GM23248 (cell line): Measurements from ENCODE around the gene TMEM161B. TPM values are rescaled to one million over a fixed set of nuclear protein-coding genes. Genes with fewer than 3 reads are reported as not detected.
"Not testable (repeated sequence)": the region's sequence is repeated elsewhere in the genome, so short reads cannot be mapped to it uniquely, and the experiment has no call there.

Experiments
- DNase-seq: peaks from one replicate; pipeline ENCODE4 v3.0.0-alpha.2; 2015
- H2AFZ ChIP-seq: fragments of 200-600 bp; sonication (generic); 2 replicates; pipeline ENCODE4 v1.6.1; 2016; ENCODE audit warnings: antibody characterized with exemption
- H3F3A ChIP-seq: fragments of 200-600 bp; sonication (generic); 2 replicates; pipeline ENCODE4 v1.6.1; 2016; ENCODE audit warnings: mild to moderate bottlenecking, antibody characterized with exemption, mixed run types; ENCODE audit not compliant: insufficient read depth
- H3K27ac ChIP-seq: fragments of 200-600 bp; sonication (generic); 2 replicates; pipeline ENCODE4 v1.5.1; 2016; ENCODE audit warnings: mild to moderate bottlenecking
- H3K27me3 ChIP-seq: fragments of 200-600 bp; sonication (generic); replicated peaks from 2 replicates; pipeline ENCODE4 v1.6.1; 2016; ENCODE audit warnings: mild to moderate bottlenecking; ENCODE audit not compliant: insufficient read depth
- H3K36me3 ChIP-seq: fragments of 200-600 bp; sonication (generic); 2 replicates; pipeline ENCODE4 v1.6.1; 2016; ENCODE audit warnings: low read depth, mild to moderate bottlenecking
- H3K4me1 ChIP-seq: fragments of 200-600 bp; sonication (generic); 2 replicates; pipeline ENCODE4 v1.6.1; 2016; ENCODE audit warnings: mild to moderate bottlenecking; ENCODE audit not compliant: insufficient read depth
- H3K4me2 ChIP-seq: fragments of 200-600 bp; sonication (generic); one replicate; pipeline ENCODE4 v1.6.1; 2016; ENCODE audit warnings: mild to moderate bottlenecking; ENCODE audit not compliant: unreplicated experiment
- H3K4me3 ChIP-seq: fragments of 200-600 bp; sonication (generic); 2 replicates; pipeline ENCODE4 v1.5.1; 2016; ENCODE audit warnings: mild to moderate bottlenecking
- H3K79me2 ChIP-seq: fragments of 200-600 bp; sonication (generic); 2 replicates; pipeline ENCODE4 v1.6.1; 2016; ENCODE audit warnings: mild to moderate bottlenecking; ENCODE audit not compliant: insufficient read depth
- H3K9ac ChIP-seq: fragments of 200-600 bp; sonication (generic); 2 replicates; pipeline ENCODE4 v1.6.1; 2016; ENCODE audit warnings: mild to moderate bottlenecking
- H3K9me2 ChIP-seq: fragments of 200-600 bp; sonication (generic); 2 replicates; pipeline ENCODE4 v1.6.1; 2016; ENCODE audit warnings: mixed run types, mild to moderate bottlenecking, moderate library complexity; ENCODE audit not compliant: insufficient read depth
- H3K9me3 ChIP-seq: fragments of 200-600 bp; sonication (generic); one replicate; pipeline ENCODE4 v1.6.1; 2017; ENCODE audit warnings: low read depth
- H4K20me1 ChIP-seq: fragments of 200-600 bp; sonication (generic); 2 replicates; pipeline ENCODE4 v1.6.0; 2016; ENCODE audit not compliant: insufficient read depth
- EZH2 ChIP-seq: fragments of 200-600 bp; sonication (generic); IDR thresholded peaks from 2 replicates; pipeline ENCODE4 v1.6.1; 2018; ENCODE audit warnings: antibody characterized with exemption, mild to moderate bottlenecking; ENCODE audit not compliant: insufficient read depth, poor library complexity, severe bottlenecking
- EZH2phosphoT487 ChIP-seq: fragments of 200-600 bp; sonication (generic); IDR thresholded peaks from 2 replicates; pipeline ENCODE4 v1.6.1; 2018; ENCODE audit warnings: antibody characterized with exemption, moderate library complexity, mild to moderate bottlenecking, low read depth; ENCODE audit not compliant: insufficient read depth
- WGBS, 2 experiments: methylation state at CpG; one replicate each; pipeline ENCODE4 v1.1.6; 2015 to 2017; ENCODE audit warnings: low lambda C conversion rate in 2 of 2, low coverage in 1 of 2; ENCODE audit errors: missing lambda C conversion rate in 2 of 2; 5-methylcytosine and 5-hydroxymethylcytosine counted together
- in situ Hi-C: fragments of 300-500 bp; cut with MboI; formaldehyde crosslinking; loops from 2 replicates; pipeline ENCODE4 v1.15.0; 2020
- polyA plus RNA-seq: library from polyadenylated mRNA; unstranded; fragments of >200 nt; fragmentation: Nextera tagmentation; extraction: Ambion mirVana; gene quantifications from 2 replicates; pipeline ENCODE4 v1.2.1, GENCODE V29; 2016
- total RNA-seq: library from RNA; depleted of rRNA; stranded (reverse); fragments of >200 nt; shearing (Covaris generic); gene quantifications from 2 replicates; pipeline ENCODE4 v1.2.3, GENCODE V29; 2014

TMEM161B gene
- total and polyA plus RNA-seq, 2 experiments from 2014 or later = 6.0 to 9.4 TPM

- Histone ChIP-seq H3K4me1 (no peaks in the 10 kb centered on the region), H3K27me3 (no peaks in the 10 kb centered on the region), H4K20me1 (no peaks in the 10 kb centered on the region), H3K9ac (no peak overlapping the region), H3K9me2 (no peaks in the 10 kb centered on the region), H3K4me2 (no peak overlapping the region), H3F3A (no peaks in the 10 kb centered on the region), H2AFZ (no peak overlapping the region), H3K36me3 (peaks cover 18% of the 10 kb centered on the region), H3K9me3 (no peaks in the 10 kb centered on the region), H3K79me2 (no peaks in the 10 kb centered on the region), H3K27ac (no peak overlapping the region), H3K4me3 (no peak overlapping the region)
- TF ChIP-seq EZH2 (no peak), EZH2phosphoT487 (no peak)
- WGBS, 2 experiments = 83 to 90% methylated on average over 5 of the region's 5 CpGs
- no peak for DNase-seq
- in situ Hi-C loops = no loop called here
These were observed 64.5 kb downstream of the TMEM161B start for GRCh38 chr5:88203981-88204750.

DNA sequence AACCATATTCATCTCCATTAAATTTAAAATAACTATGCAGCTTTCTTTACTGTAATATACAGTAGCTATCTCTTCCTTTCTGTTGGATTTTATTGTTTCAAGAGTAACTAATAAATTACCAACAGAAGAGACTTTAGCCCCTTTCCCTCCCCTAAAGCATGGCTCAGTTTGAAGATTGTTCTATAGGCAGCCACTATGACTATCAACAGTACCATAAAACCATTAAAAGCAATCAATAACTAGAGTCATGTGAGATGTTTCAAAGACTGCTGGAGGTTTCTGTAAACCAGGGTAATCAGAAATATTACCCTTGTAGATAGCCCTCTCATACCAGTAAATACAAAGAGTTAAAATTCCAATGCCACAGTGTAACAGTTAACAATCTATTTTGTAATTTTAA is 73.0 kb downstream of the TMEM161B start:
- TF ChIP-seq EZH2 (no peak), EZH2phosphoT487 (no peak)
- Histone ChIP-seq H4K20me1 (no peaks in the 10 kb centered on the region), H3K4me2 (no peak overlapping the region), H2AFZ (no peak overlapping the region), H3K9ac (no peak overlapping the region), H3K79me2 (no peaks in the 10 kb centered on the region), H3K9me2 (no peaks in the 10 kb centered on the region), H3K36me3 (peaks cover 23% of the 10 kb centered on the region), H3K9me3 (no peaks in the 10 kb centered on the region), H3F3A (no peaks in the 10 kb centered on the region), H3K27me3 (no peaks in the 10 kb centered on the region), H3K4me1 (no peaks in the 10 kb centered on the region), H3K4me3 (no peak overlapping the region), H3K27ac (no peak overlapping the region)
- no peak for DNase-seq
- in situ Hi-C loops = no loop called here

- Histone ChIP-seq H3K79me2 (no peaks in the 10 kb centered on the region), H3K27ac (no peak overlapping the region)
- WGBS, 2 experiments = 96 to 98% methylated on average over 3 of the region's 3 CpGs
These were observed 74.7 kb downstream of the TMEM161B start for GRCh38 chr5:88193896-88194295.

GRCh38 chr5:88190106-88190834 is 78.4 kb downstream of the TMEM161B start:
- in situ Hi-C loops = no loop called here
- Histone ChIP-seq H3K27me3 (no peaks in the 10 kb centered on the region), H3F3A (no peaks in the 10 kb centered on the region), H2AFZ (no peak overlapping the region), H3K9me3 (peaks cover 4% of the 10 kb centered on the region), H3K4me1 (no peaks in the 10 kb centered on the region), H3K9me2 (no peaks in the 10 kb centered on the region), H3K36me3 (peaks cover 17% of the 10 kb centered on the region), H3K4me2 (no peak overlapping the region), H3K79me2 (no peaks in the 10 kb centered on the region), H3K27ac (no peak overlapping the region), H3K4me3 (no peak overlapping the region), H3K9ac (no peak overlapping the region), H4K20me1 (no peaks in the 10 kb centered on the region)
- 98 to 99% methylated on average over 9 of the region's 9 CpGs for WGBS, 2 experiments
- TF ChIP-seq EZH2phosphoT487 (no peak), EZH2 (no peak)
- DNase-seq = no peak

More at GRCh38 chr5:88193896-88194295, 74.7 kb downstream of the TMEM161B start:
- no peaks in the 10 kb centered on the region for H3K27me3 ChIP-seq
- no peaks in the 10 kb centered on the region for H3K4me1 ChIP-seq
- no peak overlapping the region for H3K4me2 ChIP-seq
- no peaks in the 10 kb centered on the region for H3F3A ChIP-seq
- H3K9me2 ChIP-seq = no peaks in the 10 kb centered on the region
- no peak for DNase-seq
- no peaks in the 10 kb centered on the region for H4K20me1 ChIP-seq
- no peaks in the 10 kb centered on the region for H3K9me3 ChIP-seq
- in situ Hi-C loops = no loop called here
- H3K9ac ChIP-seq = no peak overlapping the region
- H2AFZ ChIP-seq = no peak overlapping the region
- TF ChIP-seq EZH2phosphoT487 (no peak), EZH2 (no peak)
- no peak overlapping the region for H3K4me3 ChIP-seq
- H3K36me3 ChIP-seq = peaks cover 18% of the 10 kb centered on the region

GRCh38 chr5:88189484-88189883 is 79.2 kb downstream of the TMEM161B start:
- H3K9me2 ChIP-seq, H3F3A ChIP-seq, H3K4me3 ChIP-seq, H3K4me1 ChIP-seq, H3K79me2 ChIP-seq, H3K4me2 ChIP-seq, H3K27ac ChIP-seq, H2AFZ ChIP-seq, H4K20me1 ChIP-seq, H3K9ac ChIP-seq, in situ Hi-C loops, H3K27me3 ChIP-seq, DNase-seq, H3K9me3 ChIP-seq: not testable (repeated sequence)
- peaks cover 17% of the 10 kb centered on the region; the same call in 1 of the 2 replicates for H3K36me3 ChIP-seq
- WGBS, 2 experiments = 96 to 100% methylated on average over 4 of the region's 4 CpGs
